Right lobe of liver (tissue), 4 donors: Measurements from ENCODE around the gene TAS2R4.

Source experiments
- POLR2A ChIP-seq: fragments of 450-650 bp; IDR thresholded peaks from one replicate; pipeline ENCODE4 v1.6.1; 2017; ENCODE audit warnings: antibody characterized with exemption, mild to moderate bottlenecking
- TF ChIP-seq, protein P1 (sequence below), 4 donors: fragments of 200-600 bp in 3 of 4; fragments of 450-650 bp in 1 of 4; IDR thresholded peaks; one replicate each; pipeline versions ENCODE4 v1.5.1 to v1.8.0; 2016 to 2022; ENCODE audit warnings: antibody characterized with exemption in 4 of 4, mild to moderate bottlenecking in 2 of 4
- donor health status: DM: no; HTN: no; CAD: no.
- donor health status: DM: no; HTN: no; CAD: no.
- donor health status: DM: no; HTN: yes; CAD: no.

DNA sequence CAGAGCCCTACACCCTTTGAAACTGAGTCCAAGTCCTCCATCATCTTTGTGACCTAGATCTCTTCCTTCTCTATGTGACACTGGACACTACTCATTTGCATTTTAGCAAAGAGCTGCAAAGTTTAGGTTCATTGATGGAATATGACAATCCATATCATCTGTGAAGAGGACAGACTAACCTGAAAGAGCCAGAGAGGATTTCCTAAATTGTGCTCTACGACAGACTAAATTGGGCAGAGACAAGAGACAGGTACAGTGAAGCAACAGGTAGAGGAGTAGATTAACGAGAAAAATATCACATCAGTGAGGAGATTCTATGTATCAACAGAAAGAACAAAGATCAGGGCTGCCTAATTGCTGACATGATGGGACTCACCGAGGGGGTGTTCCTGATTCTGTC is 12.7 kb upstream of the TAS2R4 start, which contains the start of gene TAS2R3:
- TF ChIP-seq, protein P1, sequence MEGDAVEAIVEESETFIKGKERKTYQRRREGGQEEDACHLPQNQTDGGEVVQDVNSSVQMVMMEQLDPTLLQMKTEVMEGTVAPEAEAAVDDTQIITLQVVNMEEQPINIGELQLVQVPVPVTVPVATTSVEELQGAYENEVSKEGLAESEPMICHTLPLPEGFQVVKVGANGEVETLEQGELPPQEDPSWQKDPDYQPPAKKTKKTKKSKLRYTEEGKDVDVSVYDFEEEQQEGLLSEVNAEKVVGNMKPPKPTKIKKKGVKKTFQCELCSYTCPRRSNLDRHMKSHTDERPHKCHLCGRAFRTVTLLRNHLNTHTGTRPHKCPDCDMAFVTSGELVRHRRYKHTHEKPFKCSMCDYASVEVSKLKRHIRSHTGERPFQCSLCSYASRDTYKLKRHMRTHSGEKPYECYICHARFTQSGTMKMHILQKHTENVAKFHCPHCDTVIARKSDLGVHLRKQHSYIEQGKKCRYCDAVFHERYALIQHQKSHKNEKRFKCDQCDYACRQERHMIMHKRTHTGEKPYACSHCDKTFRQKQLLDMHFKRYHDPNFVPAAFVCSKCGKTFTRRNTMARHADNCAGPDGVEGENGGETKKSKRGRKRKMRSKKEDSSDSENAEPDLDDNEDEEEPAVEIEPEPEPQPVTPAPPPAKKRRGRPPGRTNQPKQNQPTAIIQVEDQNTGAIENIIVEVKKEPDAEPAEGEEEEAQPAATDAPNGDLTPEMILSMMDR (IDR thresholded peaks at IDR 0.05), result no peak
- TF ChIP-seq POLR2A, result no peak
